SHP77 treated with DMSO at 0.1 percent for 48 hours (cell line): ENCODE results near the gene NAGS.
"Not testable (repeated sequence)": the region's sequence is repeated elsewhere in the genome, so short reads cannot be mapped to it uniquely, and the experiment has no call there.

Experiments used
- DNase-seq: peaks from one replicate; lab custom pipeline; 2025; lab: John Stamatoyannopoulos, UW

NAGS gene

GRCh38 chr17:44039829-44040635 lies 35.6 kb downstream of the NAGS start:
- DNase-seq, result no peak

- no peak for DNase-seq
These were observed 38.9 kb downstream of the NAGS start for GRCh38 chr17:44043272-44043696.

DNA sequence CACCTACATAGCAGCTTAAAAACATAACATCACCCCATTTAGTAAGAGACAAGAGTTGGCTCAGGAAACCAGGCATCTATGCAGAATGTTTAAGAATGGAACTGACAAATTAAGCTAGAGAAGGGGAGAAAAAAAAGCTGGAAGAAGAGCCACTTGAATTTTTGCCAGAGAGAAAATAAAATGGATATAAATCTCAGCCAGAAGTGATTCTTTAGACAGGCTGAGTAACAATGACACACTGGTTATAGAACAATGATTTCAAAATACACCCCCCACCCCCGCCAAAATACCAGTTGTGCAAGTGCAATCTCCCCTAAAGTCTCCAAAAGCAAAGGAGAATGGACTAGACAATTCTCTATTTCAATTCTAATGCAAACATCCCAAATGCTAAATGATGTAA lies 39.6 kb downstream of the NAGS start:
- no peak for DNase-seq

GRCh38 chr17:44045486-44045885 lies 41.1 kb downstream of the NAGS start:
- DNase-seq, result no peak

GRCh38 chr17:44046893-44047292 lies 42.5 kb downstream of the NAGS start:
- not testable (repeated sequence) for DNase-seq

- DNase-seq, result peak; percentile 90
These were observed 45.1 kb downstream of the NAGS start for GRCh38 chr17:44049294-44050060.

- DNase-seq, result no peak
These were observed 48.9 kb downstream of the NAGS start for GRCh38 chr17:44053125-44053872.
